Stimulated activated CD8-positive, alpha-beta memory T cell treated with anti-CD3 and anti-CD28 coated beads, Interleukin-4, amount 100 ng/mL, for 24 hours (primary cell): ENCODE measurements around the gene KPNA3.
A peak's percentile ranks its signal among the peaks of the same experiment; 100 is the strongest.
"Not testable (repeated sequence)": the region's sequence is repeated elsewhere in the genome, so short reads cannot be mapped to it uniquely, and the experiment has no call there.

Experiments used
- DNase-seq: peaks from one replicate; pipeline ENCODE4 v3.0.0-alpha.2; 2020; ENCODE audit warnings: low read depth

KPNA3 gene

GRCh38 chr13:49746111-49746510 is 46.4 kb downstream of the KPNA3 start:
- DNase-seq: no peak

DNA sequence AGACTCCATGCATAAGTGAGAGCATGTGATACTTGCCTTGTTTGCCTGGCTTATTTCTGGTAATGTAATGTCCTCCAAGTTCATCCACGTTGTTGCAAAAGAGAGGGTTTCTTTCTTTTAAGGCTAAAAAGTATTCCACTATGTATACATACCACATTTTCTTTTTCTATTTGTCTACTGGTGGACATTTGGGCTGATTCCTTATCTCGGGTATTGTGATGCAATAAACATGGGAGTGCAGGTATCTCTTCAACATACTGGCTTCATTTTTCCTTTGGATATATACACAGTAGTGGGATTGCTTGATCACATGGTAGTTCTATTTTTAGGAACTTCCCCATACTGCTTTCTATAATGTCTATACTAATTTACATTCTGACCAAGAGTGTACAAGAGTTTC is 51.6 kb downstream of the KPNA3 start:
- DNase-seq: no peak

GRCh38 chr13:49739498-49740187 is 52.8 kb downstream of the KPNA3 start:
- DNase-seq: no peak

DNA sequence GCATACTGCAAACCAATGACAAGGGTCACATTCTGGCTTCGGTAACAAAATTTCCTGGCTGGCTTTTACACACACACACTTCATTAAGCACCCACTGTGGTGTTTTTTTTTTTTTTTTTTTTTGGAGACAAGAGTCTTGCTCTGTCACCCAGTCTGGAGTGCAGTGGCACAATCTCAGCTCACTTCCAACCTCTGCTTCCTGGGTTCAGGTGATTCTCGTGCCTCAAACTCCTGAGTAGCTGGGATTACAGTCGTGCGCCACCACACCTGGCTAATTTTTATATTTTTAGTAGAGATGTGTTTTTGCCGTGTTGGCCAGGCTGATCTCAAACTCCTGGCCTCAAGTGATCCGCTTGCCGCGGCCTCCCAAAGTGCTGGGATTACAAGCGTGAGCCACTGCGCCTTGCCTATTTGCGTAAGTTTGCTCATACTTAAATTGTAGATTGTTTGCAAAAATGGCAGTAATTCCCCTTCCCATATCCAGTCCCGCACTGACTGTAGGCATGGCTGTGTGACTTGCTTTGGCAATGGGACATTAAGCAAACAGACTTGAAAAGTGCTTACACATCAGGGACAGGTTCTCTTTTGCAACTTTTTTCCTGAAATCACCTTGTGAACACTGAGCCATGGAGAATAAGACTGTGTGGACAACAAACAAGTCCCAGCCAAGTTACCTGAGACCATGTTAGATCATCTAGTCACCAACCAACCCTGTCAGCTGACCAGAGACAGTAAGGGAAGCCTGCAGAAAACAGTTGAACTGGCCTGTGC is 59.1 kb downstream of the KPNA3 start:
- no peak for DNase-seq

DNA sequence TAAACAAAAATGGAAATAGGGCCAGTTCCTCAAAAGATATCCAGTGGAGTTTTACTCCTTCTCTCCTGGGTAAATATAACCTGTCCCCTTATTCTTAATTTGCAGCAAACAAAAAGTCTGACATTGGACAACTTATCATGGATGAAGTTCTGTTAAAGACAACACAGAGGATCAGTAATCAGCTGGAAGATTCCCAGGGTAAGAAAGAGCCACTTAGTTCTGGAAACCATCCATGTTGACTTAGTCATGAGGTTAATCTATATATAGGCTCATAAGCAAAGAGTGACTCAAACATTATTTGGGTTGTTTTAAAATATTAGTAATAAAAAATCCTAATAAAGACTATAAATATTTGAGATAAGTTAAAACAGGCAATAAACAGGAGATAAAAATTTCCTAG is 60.7 kb downstream of the KPNA3 start:
- DNase-seq: no peak

DNA sequence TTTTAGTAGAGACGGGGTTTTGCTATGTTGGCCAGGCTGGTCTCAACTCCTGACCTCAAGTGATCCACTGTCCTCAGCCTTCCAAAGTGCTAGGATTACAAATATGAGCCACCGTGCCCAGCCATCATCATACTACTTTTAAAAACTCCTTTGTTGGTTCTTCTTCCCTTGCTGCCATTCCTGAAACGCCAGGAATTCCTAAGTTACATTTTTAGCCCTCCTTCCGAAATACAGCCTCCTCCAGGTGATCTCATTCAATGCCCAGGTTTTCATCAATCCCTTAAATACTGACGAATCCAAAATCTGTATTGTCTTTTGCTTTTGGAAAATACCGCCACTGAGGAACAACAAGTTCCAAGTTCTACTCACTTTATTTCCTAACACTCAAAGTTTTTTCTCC is 75.9 kb downstream of the KPNA3 start:
- DNase-seq: no peak

GRCh38 chr13:49714757-49715156 is 77.7 kb downstream of the KPNA3 start:
- DNase-seq: no peak

- DNase-seq: no peak
Measured at GRCh38 chr13:49711218-49711863, 81.1 kb downstream of the KPNA3 start.

GRCh38 chr13:49704264-49704663 is 88.2 kb downstream of the KPNA3 start:
- DNase-seq: not testable (repeated sequence)

DNA sequence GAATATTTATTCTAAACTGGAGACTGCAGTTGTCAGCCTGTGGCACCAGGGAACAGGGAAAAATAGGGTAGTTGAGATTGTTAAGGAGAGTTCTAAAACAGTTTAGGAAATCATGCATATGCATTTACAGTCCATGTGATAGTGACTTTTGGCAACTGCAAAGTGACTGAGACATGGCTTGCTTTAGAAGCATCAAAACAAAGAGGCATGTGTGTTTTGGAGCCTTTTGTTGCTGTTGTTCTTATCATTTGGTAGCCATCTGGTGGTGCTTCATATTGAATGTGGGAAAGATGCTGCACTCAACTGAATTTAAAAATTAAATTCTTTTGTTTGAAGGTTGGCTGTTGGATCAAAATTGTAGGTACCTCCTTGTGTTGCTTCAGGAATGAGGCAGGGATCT is 91.0 kb downstream of the KPNA3 start:
- no peak for DNase-seq

- no peak for DNase-seq
Measured at GRCh38 chr13:49697468-49697867, 95.0 kb downstream of the KPNA3 start.

DNA sequence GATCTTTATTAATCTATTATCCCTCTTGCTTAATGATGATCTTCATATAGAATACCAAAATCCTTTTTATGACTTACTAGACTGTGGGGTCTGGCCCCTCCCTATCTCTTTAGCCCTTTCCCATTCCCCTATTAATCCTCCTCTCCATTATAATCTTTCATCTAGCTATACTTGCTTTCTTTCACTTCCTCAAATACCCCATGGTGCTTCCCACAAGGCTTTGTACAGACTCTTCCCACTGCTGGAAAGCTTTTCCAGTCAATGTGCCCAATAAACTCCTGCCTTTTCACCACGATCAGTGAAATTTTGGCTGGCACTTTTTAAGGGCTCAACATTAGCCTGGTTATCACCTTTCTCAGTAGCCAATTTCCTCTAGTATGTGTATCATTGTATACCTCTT is 98.0 kb downstream of the KPNA3 start:
- DNase-seq: no peak

- DNase-seq: no peak
Measured at GRCh38 chr13:49693877-49694276, 98.6 kb downstream of the KPNA3 start.

DNA sequence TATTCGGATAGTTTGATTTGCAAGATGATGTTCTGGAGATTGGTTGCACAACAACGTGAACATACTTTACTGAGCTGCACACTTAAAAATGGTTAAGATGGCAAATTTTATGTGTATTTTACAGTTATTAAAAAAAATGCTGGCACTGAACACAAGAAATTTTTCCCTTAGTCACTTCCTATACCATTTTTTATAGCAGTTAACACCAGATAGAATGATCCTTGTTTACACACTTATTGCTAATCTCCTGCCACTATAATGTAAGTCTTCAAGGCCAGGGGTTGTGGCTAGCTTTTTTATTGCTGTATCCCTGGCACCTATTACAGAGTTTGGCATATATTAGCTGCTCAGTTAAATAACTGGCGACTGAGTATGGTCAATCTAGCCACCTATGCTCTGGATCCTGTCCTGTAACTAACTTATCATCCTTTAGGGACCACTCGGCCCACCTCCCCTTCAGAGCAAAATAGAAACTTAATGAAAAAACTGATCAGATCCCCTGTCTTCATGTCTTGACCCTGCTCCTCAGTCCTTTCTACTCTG is 99.2 kb downstream of the KPNA3 start:
- no peak for DNase-seq

GRCh38 chr13:49690995-49691784 is 101.3 kb downstream of the KPNA3 start, which contains the start of gene EBPL:
EBPL (minus strand) TSS chr13:49691486; CDS start chr13:49691424, 62 bp downstream.
- peak; percentile 89 for DNase-seq

GRCh38 chr13:49690133-49690994 is 102.1 kb downstream of the KPNA3 start:
- no peak for DNase-seq

DNA sequence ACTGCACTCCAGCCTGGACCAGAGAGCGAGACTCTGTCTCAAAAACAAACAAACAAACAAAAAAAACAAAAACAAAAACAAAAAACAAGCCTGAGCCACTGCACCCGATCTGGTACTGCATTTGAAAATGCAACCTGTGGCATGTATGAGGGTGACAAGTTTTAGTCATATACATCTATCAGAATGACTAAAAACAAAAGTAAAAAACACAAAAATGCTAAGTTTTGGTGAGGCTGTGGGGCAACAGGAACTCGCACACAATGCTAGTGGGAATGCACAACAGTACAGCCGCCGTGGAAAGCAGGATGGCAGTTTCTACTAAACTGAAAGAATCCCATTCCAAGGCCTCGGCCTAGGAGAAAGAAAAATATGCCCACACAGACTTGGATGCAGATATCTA is 109.0 kb downstream of the KPNA3 start:
- no peak for DNase-seq

- DNase-seq: no peak
Measured at GRCh38 chr13:49681842-49682435, 110.5 kb downstream of the KPNA3 start.

DNA sequence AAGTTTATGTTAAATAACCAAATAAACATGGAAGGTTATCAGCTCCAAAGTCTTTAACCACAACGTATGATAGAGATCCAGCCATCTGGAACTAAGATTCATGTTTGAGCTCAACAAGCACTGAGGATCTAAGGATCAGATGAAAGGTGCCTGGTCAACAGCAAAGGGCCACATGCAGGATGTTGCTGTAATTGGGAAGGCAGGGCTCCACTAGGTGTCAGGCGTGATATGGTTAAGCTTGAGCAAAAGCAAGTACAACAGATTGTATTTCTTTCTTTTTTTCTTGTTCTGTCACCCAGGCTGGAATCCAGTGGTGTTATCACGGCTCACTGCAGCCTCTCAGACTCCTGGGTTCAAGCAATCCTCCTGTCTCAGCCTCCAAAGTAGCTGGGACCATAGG is 113.2 kb downstream of the KPNA3 start:
- no peak for DNase-seq

GRCh38 chr13:49678191-49678914 is 114.1 kb downstream of the KPNA3 start:
- no peak for DNase-seq
